ENCODE results near the gene NDUFB10. TPM values are rescaled to one million over a fixed set of nuclear protein-coding genes. Genes with fewer than 3 reads are reported as not detected.
A peak's percentile ranks its signal among the peaks of the same experiment; 100 is the strongest.

NDUFB10 gene
- total RNA-seq, 1 donor from 2014 or later = 153 TPM

GRCh38 chr16:2002406-2003230 lies 43.3 kb downstream of the NDUFB10 start:
- FAIRE-seq (no peak), DNase-seq (ENCODE audit: low read depth) (no peak)
- H3K9ac ChIP-seq (ENCODE audit: low read length) = no peak overlapping the region
- Mint-ChIP-seq H3K27me3 (ENCODE audit: low read depth, unreplicated experiment) (no peaks in the 10 kb centered on the region), H3K36me3 (ENCODE audit: low read depth, unreplicated experiment) (peaks cover 4% of the 10 kb centered on the region), H3K27ac (ENCODE audit: unreplicated experiment) (peak overlapping the region; percentile 72), H3K9me3 (ENCODE audit: unreplicated experiment) (no peaks in the 10 kb centered on the region), H3K4me3 (ENCODE audit: unreplicated experiment) (no peak overlapping the region), H3K4me1 (ENCODE audit: low read depth, unreplicated experiment) (peaks cover 11% of the 10 kb centered on the region)
- no peak for TF ChIP-seq EZH2 (IDR thresholded peaks at IDR 0.05; ENCODE audit: insufficient read depth, low read length)
- no peak for TF ChIP-seq CTCF (IDR thresholded peaks at IDR 0.05; ENCODE audit: insufficient read depth, low read depth, low read length)
- H4K20me1 ChIP-seq (ENCODE audit: insufficient read depth, low read length) = peaks cover 74% of the 10 kb centered on the region
- no peak overlapping the region for H3K27ac ChIP-seq (ENCODE audit: low read depth, low read length)
- no peaks in the 10 kb centered on the region for H3K9me3 ChIP-seq (ENCODE audit: insufficient read depth, low read depth, low read length)
- no peak overlapping the region for H2AFZ ChIP-seq (ENCODE audit: low read depth, low read length)
- peaks cover 66% of the 10 kb centered on the region for H3K79me2 ChIP-seq (ENCODE audit: insufficient read depth, low read length)
- H3K4me2 ChIP-seq (ENCODE audit: low read length) = no peak overlapping the region
- H3K4me3 ChIP-seq (ENCODE audit: insufficient read depth, low read depth, low read length) = no peak overlapping the region
- no peaks in the 10 kb centered on the region for H3K27me3 ChIP-seq (ENCODE audit: insufficient read depth, low read length)
- peaks cover 21% of the 10 kb centered on the region for H3K4me1 ChIP-seq (ENCODE audit: insufficient read depth, low read length)
- peaks cover 2% of the 10 kb centered on the region for H3K36me3 ChIP-seq (ENCODE audit: insufficient read depth, low read length)

- peaks cover 26% of the 10 kb centered on the region for H3K4me1 ChIP-seq (ENCODE audit: insufficient read depth, low read length)
- H3K36me3 ChIP-seq (ENCODE audit: insufficient read depth, low read length) = peaks cover 2% of the 10 kb centered on the region
- H3K4me3 Mint-ChIP-seq (ENCODE audit: unreplicated experiment) = no peak overlapping the region
- no peak overlapping the region for H3K27ac ChIP-seq (ENCODE audit: low read depth, low read length)
- H3K27me3 Mint-ChIP-seq (ENCODE audit: low read depth, unreplicated experiment) = no peaks in the 10 kb centered on the region
- H3K4me3 ChIP-seq (ENCODE audit: insufficient read depth, low read depth, low read length) = no peak overlapping the region
- no peak overlapping the region for H3K9ac ChIP-seq (ENCODE audit: low read length)
- TF ChIP-seq EZH2 (IDR thresholded peaks at IDR 0.05; ENCODE audit: insufficient read depth, low read length) (no peak), CTCF (IDR thresholded peaks at IDR 0.05; ENCODE audit: insufficient read depth, low read depth, low read length) (no peak)
- no peak for FAIRE-seq
- no peaks in the 10 kb centered on the region for H3K27me3 ChIP-seq (ENCODE audit: insufficient read depth, low read length)
- DNase-seq (ENCODE audit: low read depth) = no peak
- H3K9me3 Mint-ChIP-seq (ENCODE audit: unreplicated experiment) = no peaks in the 10 kb centered on the region
- no peak overlapping the region for H3K27ac Mint-ChIP-seq (ENCODE audit: unreplicated experiment)
- no peak overlapping the region for H3K4me2 ChIP-seq (ENCODE audit: low read length)
- H3K79me2 ChIP-seq (ENCODE audit: insufficient read depth, low read length) = peaks cover 73% of the 10 kb centered on the region
- H4K20me1 ChIP-seq (ENCODE audit: insufficient read depth, low read length) = peaks cover 75% of the 10 kb centered on the region
- no peaks in the 10 kb centered on the region for H3K9me3 ChIP-seq (ENCODE audit: insufficient read depth, low read depth, low read length)
- peaks cover 14% of the 10 kb centered on the region for H3K4me1 Mint-ChIP-seq (ENCODE audit: low read depth, unreplicated experiment)
- H3K36me3 Mint-ChIP-seq (ENCODE audit: low read depth, unreplicated experiment) = peaks cover 3% of the 10 kb centered on the region
- H2AFZ ChIP-seq (ENCODE audit: low read depth, low read length) = no peak overlapping the region
Measured at GRCh38 chr16:2003231-2003826, 44.0 kb downstream of the NDUFB10 start.
